Tibial artery (tissue), 4 donors: ENCODE data around the gene SPHK2.

Source experiments
- DNase-seq, 2 donors: peaks; one replicate each; pipeline ENCODE4 v3.0.0-alpha.2; 2019
- H3K27ac ChIP-seq, 2 donors: fragments of 200-600 bp; sonication (generic) in 1 of 2; 1 replicate in 1 of 2; 2 replicates in 1 of 2; pipeline ENCODE4 v1.5.1; 2018 to 2019; ENCODE audit warnings: mild to moderate bottlenecking in 1 of 2
- H3K27me3 ChIP-seq, 2 donors: fragments of 200-600 bp; sonication (generic) in 1 of 2; one replicate each; pipeline versions ENCODE4 v1.5.1 to v1.6.0; 2016 to 2019
- H3K36me3 ChIP-seq, 3 donors: fragments of 200-600 bp; sonication (generic) in 2 of 3; one replicate each; pipeline ENCODE4 v1.5.1; 2016 to 2019; ENCODE audit warnings: mild to moderate bottlenecking in 2 of 3
- H3K4me1 ChIP-seq, 4 donors: fragments of 200-600 bp; sonication (generic) in 2 of 4; 1 replicate in 3 of 4; 2 replicates in 1 of 4; pipeline ENCODE4 v1.5.1; 2016 to 2019
- H3K4me3 ChIP-seq, 2 donors: fragments of 200-600 bp; sonication (generic) in 1 of 2; 1 replicate in 1 of 2; 2 replicates in 1 of 2; pipeline ENCODE4 v1.5.1; 2018 to 2019; ENCODE audit warnings: mild to moderate bottlenecking in 2 of 2
- H3K9me3 ChIP-seq, 3 donors: fragments of 200-600 bp; sonication (generic) in 1 of 3; one replicate each; pipeline ENCODE4 v1.5.1; 2016 to 2019
- intact Hi-C: fragments of 100-400 bp; cut with DNase I; formaldehyde crosslinking; loops from one replicate; pipeline ENCODE4 v1.15.0; 2023; ENCODE audit warnings: low total_unique reads
- TF ChIP-seq, protein P1 (sequence below), 2 experiments: fragments of 200-600 bp in 1 of 2; fragments of 450-650 bp in 1 of 2; IDR thresholded peaks; one replicate each; pipeline ENCODE4 v1.5.1; 2017 to 2019; ENCODE audit warnings: antibody characterized with exemption in 2 of 2, mild to moderate bottlenecking in 1 of 2, moderate library complexity in 1 of 2

SPHK2 gene

DNA sequence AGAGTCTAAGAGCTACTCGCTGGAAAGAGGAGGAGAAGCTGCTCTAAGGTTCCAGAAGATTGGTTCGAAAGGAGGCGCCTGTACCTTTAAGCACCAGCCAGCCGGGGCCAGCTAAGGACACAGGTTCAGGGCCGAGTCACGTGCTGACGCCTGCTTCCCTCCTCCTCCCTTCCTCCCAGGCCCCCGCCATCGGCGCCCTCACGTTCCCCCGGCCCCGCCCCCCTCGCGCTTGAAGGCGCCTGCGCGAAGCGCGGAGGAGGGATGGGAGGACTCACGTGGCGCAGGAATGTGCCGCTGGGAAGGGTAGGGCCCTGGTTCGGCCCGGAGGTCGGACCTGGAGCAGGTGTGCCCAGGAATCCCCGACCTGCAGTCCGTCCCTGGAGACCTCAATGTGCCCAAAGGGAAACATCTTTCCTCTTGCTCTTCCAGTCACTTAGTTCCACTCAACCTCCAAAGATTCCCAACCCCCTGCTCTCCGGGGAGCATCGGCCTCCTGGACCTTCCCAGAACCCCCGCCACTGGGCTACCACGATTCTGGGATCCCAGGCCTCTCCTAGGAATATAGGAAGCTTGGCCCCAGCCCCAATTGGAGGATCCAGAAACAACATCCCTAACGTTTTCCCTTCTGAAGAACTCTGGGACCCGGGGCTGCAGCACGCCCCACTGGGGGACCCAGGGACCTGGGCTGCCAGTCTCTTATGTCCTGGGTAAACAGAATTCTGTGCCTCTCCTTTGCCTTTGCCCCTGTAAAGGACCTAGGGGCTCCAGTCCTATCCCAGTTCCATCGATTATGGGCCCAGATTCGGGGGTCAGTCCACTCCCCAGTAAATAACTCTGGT is 15.3 kb downstream of the SPHK2 start:
- peak overlapping the region; percentile 73 to 75 for H3K4me3 ChIP-seq

DNA sequence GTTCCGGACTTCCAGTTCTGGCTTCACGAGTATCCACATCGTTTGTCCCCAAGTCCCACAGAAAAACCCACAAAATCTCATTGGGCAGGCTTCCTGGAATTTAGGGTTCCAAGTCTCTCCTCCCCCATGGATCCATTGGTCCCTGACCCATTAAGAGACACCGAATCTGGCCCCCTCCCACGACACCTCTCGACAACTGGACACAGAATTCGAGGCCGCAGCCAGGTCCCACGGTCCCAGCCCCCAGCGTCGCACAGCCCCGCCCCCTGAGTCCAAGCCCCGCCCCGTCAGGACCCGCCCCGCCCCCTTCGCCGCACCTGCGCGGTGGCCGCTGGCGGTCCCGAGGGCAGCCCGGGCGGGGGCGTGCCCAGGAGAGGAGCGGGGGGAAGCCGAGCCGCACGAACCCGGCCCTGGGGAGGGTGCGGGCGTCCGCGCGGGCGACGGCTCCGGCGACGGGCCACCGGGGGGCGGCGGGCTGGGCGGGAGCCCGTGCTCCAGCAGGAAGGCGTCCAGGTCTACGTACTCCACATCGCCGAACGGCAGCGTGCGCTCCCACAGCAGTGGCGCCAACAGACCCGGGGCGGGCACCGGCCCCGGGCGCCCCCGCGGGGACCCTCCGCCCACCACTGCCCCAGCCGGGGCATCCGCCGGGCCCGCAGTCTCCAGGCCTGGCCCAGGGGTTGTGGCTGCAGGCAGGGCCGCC is 16.1 kb downstream of the SPHK2 start:
- Histone ChIP-seq H3K9me3 (no peaks in the 10 kb centered on the region), H3K36me3 (peaks cover 0 to 20% (median 0%) of the 10 kb centered on the region in 3 donors), H3K4me1 (peaks cover 5 to 57% (median 46%) of the 10 kb centered on the region in 4 donors), H3K4me3 (peak overlapping the region; percentile 73 to 75), H3K27ac (peak overlapping the region; percentile 91 to 96), H3K27me3 (no peaks in the 10 kb centered on the region)
- DNase-seq: peak; percentile 62 to 90
- intact Hi-C loops: no loop called here
- TF ChIP-seq, protein P1, sequence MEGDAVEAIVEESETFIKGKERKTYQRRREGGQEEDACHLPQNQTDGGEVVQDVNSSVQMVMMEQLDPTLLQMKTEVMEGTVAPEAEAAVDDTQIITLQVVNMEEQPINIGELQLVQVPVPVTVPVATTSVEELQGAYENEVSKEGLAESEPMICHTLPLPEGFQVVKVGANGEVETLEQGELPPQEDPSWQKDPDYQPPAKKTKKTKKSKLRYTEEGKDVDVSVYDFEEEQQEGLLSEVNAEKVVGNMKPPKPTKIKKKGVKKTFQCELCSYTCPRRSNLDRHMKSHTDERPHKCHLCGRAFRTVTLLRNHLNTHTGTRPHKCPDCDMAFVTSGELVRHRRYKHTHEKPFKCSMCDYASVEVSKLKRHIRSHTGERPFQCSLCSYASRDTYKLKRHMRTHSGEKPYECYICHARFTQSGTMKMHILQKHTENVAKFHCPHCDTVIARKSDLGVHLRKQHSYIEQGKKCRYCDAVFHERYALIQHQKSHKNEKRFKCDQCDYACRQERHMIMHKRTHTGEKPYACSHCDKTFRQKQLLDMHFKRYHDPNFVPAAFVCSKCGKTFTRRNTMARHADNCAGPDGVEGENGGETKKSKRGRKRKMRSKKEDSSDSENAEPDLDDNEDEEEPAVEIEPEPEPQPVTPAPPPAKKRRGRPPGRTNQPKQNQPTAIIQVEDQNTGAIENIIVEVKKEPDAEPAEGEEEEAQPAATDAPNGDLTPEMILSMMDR (IDR thresholded peaks at IDR 0.05): no peak

More for the DNA sequence above, 15.3 kb downstream of the SPHK2 start:
- Histone ChIP-seq H3K36me3 (peaks cover 0 to 28% (median 0%) of the 10 kb centered on the region in 3 donors), H3K9me3 (no peaks in the 10 kb centered on the region), H3K27me3 (no peaks in the 10 kb centered on the region), H3K4me1 (peaks cover 5 to 65% (median 51%) of the 10 kb centered on the region in 4 donors), H3K27ac (peak overlapping the region; percentile 91 to 96)
- intact Hi-C loops: no loop called here
- DNase-seq: peak; percentile 97 to 99
- TF ChIP-seq, protein P1 (IDR thresholded peaks at IDR 0.05): no peak

GRCh38 chr19:48635966-48636858 is 16.9 kb downstream of the SPHK2 start:
- H3K4me1 ChIP-seq: peaks cover 5 to 54% (median 43%) of the 10 kb centered on the region in 4 donors
- peak; percentile 62 to 83 for DNase-seq
- TF ChIP-seq, protein P1 (IDR thresholded peaks at IDR 0.05): no peak

DNA sequence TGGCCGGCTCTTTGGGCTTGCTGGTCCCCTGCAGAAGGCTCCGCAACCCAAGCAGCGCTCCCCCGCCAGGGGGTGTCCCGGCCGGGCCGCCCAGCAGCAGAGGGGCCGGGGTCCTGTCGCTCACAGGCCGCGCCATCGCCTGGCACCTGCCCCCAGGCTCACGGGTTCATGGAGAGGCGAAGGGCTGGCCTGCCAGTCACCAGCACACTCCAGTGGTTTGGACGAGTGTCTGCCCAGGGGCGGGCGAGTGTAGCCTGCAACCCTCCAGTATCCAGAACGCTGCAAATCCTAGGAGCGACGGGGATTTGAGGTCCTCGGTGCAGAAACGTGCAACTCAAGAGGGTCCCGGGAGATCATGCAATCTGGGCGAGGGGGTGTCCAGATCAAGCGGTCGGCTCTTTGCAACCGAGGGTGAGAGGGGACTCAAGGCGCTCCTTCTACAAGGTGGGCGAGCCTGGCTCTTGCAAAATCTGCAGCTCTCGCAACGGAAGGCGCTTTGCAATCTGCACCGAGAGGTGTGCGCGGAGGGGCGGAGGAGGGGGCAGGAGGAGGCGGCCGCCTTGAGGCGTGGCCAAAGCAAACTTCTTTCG is 17.6 kb downstream of the SPHK2 start, which contains the start of gene DBP:
Gene DBP (minus strand): TSS at position 521 of the 590 bp plus-strand sequence. CDS start 385 bp downstream, at position 136.
- no peaks in the 10 kb centered on the region for H3K27me3 ChIP-seq
- peaks cover 5 to 54% (median 42%) of the 10 kb centered on the region in 4 donors for H3K4me1 ChIP-seq
- H3K36me3 ChIP-seq: peaks cover 0 to 6% (median 0%) of the 10 kb centered on the region in 3 donors
- TF ChIP-seq, protein P1 (IDR thresholded peaks at IDR 0.05): peak; percentile 8 to 20
- intact Hi-C loops: no loop called here
- DNase-seq: peak; percentile 63 to 87
- peak within 1 kb of the TSS; percentile 91 to 96 for H3K27ac ChIP-seq
- H3K4me3 ChIP-seq: peak within 1 kb of the TSS; percentile 73 to 75
- H3K9me3 ChIP-seq: no peaks in the 10 kb centered on the region

More at GRCh38 chr19:48635966-48636858, 16.9 kb downstream of the SPHK2 start:
- H3K4me3 ChIP-seq: peak overlapping the region; percentile 73 to 75
- peaks cover 0 to 12% (median 0%) of the 10 kb centered on the region in 3 donors for H3K36me3 ChIP-seq
- peak overlapping the region; percentile 91 to 96 for H3K27ac ChIP-seq
- no peaks in the 10 kb centered on the region for H3K9me3 ChIP-seq
- no peaks in the 10 kb centered on the region for H3K27me3 ChIP-seq
- intact Hi-C loops: no loop called here
